Left ventricle myocardium inferior (tissue), 1 donor: ENCODE results near the gene CDR2L. TPM values are rescaled to one million over a fixed set of nuclear protein-coding genes. Genes with fewer than 3 reads are reported as not detected.

Source experiments
- DNase-seq: peaks from one replicate; pipeline ENCODE4 v3.0.0-alpha.2; 2020
- H3K27ac ChIP-seq: fragments of 200-600 bp; replicated peaks from 2 replicates; pipeline ENCODE4 v1.8.0; 2021
- H3K27me3 ChIP-seq: fragments of 200-600 bp; 2 replicates; pipeline ENCODE4 v1.8.0; 2021; ENCODE audit warnings: low read depth
- H3K36me3 ChIP-seq: fragments of 200-600 bp; 2 replicates; pipeline ENCODE4 v1.8.0; 2021
- H3K4me1 ChIP-seq: fragments of 200-600 bp; 2 replicates; pipeline ENCODE4 v1.8.0; 2021
- H3K4me3 ChIP-seq: fragments of 200-600 bp; 2 replicates; pipeline ENCODE4 v1.8.0; 2021; ENCODE audit warnings: mild to moderate bottlenecking, moderate library complexity
- H3K9me3 ChIP-seq: fragments of 200-600 bp; replicated peaks from 2 replicates; pipeline ENCODE4 v1.8.0; 2021
- intact Hi-C: fragments of 100-400 bp; cut with micrococcal nuclease; formaldehyde crosslinking; loops from one replicate; pipeline ENCODE4 v1.11.0; 2022
- total RNA-seq: library from RNA; stranded (reverse); fragmentation: NEBNext Ultra II Directional; extraction: Animal tissue kit (Norgen Biotek cat#: 25700); gene quantifications from one replicate; pipeline ENCODE4 v1.2.1, GENCODE V29; 2021
- TF ChIP-seq, protein P1 (sequence below): fragments of 200-600 bp; IDR thresholded peaks from 2 replicates; pipeline ENCODE4 v1.8.0; 2021; ENCODE audit warnings: antibody characterized with exemption, mild to moderate bottlenecking, borderline replicate concordance
- donor health status: DM: no; HTN: yes; CAD: no; lungs with severe emphysema.

Gene CDR2L
- total RNA-seq, 1 donor from 2014 or later = 17.4 TPM

DNA sequence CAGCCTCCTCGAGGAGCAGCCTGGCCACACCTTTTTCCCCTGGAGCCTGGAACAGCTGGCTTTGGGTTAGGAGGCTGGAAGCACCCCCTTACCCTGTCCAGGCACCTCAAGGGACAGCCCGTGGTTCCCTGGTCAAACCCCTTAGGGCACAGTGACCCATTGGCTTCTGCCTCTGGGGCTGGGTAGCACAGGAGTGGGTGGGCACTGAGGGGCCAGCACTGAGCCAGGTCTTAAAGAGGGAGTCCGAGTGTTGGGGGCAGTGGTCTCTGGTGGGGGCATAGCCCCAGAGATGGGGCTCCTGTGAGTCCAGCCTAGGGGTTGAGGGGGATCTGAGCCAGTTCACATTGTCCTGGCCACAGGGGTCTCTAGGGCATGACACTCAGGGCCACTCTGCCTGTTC lies 36.4 kb upstream of the CDR2L start:
- peaks cover 59% of the 10 kb centered on the region for H3K27me3 ChIP-seq
- TF ChIP-seq, protein P1, sequence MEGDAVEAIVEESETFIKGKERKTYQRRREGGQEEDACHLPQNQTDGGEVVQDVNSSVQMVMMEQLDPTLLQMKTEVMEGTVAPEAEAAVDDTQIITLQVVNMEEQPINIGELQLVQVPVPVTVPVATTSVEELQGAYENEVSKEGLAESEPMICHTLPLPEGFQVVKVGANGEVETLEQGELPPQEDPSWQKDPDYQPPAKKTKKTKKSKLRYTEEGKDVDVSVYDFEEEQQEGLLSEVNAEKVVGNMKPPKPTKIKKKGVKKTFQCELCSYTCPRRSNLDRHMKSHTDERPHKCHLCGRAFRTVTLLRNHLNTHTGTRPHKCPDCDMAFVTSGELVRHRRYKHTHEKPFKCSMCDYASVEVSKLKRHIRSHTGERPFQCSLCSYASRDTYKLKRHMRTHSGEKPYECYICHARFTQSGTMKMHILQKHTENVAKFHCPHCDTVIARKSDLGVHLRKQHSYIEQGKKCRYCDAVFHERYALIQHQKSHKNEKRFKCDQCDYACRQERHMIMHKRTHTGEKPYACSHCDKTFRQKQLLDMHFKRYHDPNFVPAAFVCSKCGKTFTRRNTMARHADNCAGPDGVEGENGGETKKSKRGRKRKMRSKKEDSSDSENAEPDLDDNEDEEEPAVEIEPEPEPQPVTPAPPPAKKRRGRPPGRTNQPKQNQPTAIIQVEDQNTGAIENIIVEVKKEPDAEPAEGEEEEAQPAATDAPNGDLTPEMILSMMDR = no peak
- H3K4me1 ChIP-seq = no peaks in the 10 kb centered on the region
- no peak overlapping the region for H3K4me3 ChIP-seq
- no peak overlapping the region for H3K27ac ChIP-seq
- no peaks in the 10 kb centered on the region for H3K9me3 ChIP-seq
- intact Hi-C loops = no loop called here
- no peak for DNase-seq
- peaks cover 14% of the 10 kb centered on the region for H3K36me3 ChIP-seq

DNA sequence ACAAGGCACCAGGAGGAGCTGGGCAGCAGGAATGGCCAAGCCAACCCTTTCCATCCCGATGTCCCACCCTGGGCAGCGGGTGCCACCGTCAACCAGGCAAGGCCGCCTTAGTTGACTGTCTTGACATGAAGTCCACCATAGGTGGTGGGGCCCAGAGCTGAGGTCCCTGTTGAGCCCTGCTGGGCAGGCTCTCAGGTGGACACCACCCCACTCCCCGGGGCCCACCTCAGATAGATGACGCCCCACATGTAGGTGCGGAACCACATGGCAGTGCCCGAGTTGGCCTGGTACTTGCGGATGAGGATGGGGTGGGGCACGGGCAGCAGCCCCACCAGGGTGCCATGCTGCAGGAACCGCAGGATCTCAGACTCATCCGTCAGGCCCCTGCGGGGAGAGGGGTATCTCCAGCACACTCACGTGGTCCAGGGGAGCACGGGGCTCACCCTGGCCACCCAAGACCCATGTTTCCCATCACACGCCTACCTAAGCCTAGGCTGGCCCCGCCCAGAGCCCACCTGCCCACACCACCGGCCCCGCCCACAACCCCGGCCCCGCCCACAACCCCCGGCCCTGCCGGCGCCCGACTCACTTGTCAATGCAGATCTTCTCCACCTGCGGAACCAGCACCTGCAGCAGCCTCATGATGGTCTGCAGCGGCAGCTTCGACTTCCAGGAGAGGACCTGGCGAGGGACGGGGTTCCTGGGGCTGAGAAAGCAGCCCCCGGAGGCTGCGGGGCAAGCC lies 35.6 kb upstream of the CDR2L start:
- no peaks in the 10 kb centered on the region for H3K9me3 ChIP-seq
- no peak for DNase-seq
- no peak overlapping the region for H3K4me3 ChIP-seq
- TF ChIP-seq, protein P1 = no peak
- no peaks in the 10 kb centered on the region for H3K4me1 ChIP-seq
- H3K36me3 ChIP-seq = peaks cover 18% of the 10 kb centered on the region
- H3K27ac ChIP-seq = no peak overlapping the region
- intact Hi-C loops = no loop called here
- peaks cover 51% of the 10 kb centered on the region for H3K27me3 ChIP-seq

DNA sequence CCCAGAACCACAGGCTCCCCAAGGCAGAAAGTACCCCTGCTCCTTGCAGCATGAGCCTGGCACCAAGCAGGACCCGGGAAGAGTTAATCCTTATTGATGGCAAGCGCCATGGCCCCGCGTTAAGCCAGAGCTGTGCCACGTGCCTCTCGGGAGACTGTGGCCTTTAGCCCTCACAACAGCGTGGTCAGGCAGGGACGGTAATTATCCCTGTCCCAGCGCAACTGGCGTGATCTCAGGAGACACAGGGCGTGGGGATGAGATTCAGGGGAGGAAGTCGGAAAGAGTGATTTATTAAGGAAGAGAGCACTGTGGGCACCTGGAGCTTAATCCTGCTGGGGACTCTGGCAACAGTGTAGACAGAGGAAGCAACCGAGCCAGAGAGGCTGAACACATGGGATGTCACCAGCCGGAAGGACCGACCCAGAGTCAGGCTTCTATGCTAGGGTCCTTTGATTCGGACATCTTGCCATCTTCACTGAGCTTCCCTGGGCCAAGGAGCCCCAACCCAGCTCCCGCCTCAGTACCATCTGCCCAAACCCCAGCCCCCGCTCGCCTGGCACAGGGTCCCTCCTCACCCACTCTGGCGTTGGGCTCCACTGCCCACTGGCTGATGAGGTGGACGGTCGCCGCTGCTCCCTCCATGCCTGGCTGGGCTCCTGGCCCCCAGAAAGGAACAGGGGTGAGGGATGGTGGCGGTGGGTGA lies 34.9 kb upstream of the CDR2L start:
- DNase-seq = no peak
- peaks cover 19% of the 10 kb centered on the region for H3K36me3 ChIP-seq
- TF ChIP-seq, protein P1 = no peak
- intact Hi-C loops = no loop called here
- H3K9me3 ChIP-seq = no peaks in the 10 kb centered on the region
- no peak overlapping the region for H3K4me3 ChIP-seq
- no peaks in the 10 kb centered on the region for H3K4me1 ChIP-seq
- peaks cover 46% of the 10 kb centered on the region for H3K27me3 ChIP-seq
- no peak overlapping the region for H3K27ac ChIP-seq

DNA sequence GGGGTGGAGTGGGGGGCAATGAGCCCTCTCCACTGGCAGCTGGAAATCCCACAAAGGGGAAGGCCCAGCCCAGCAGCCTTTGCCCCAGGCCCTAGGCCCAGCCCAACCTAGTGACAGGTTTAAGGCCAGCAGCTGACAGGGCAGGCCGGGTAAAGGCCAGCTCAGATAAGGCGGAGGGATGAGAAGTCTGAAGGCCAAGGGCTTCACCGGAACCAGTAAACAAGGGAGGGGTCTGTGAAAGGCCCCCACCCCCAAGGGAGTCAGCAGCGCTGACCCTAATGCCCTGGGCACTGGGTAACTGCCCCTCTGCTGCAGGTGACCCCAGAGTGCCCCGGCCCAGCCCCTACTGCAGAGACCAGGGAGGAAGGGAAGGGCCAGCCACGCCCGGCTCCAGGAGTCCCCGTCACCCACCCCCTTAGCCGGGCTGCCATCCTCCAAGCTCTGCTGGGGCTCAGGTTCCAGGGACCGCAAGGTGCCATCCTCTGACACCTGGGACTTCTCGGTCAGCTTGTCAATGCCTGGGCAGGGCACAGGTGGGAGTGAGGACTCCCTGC lies 34.2 kb upstream of the CDR2L start:
- TF ChIP-seq, protein P1 = no peak
- intact Hi-C loops = no loop called here

DNA sequence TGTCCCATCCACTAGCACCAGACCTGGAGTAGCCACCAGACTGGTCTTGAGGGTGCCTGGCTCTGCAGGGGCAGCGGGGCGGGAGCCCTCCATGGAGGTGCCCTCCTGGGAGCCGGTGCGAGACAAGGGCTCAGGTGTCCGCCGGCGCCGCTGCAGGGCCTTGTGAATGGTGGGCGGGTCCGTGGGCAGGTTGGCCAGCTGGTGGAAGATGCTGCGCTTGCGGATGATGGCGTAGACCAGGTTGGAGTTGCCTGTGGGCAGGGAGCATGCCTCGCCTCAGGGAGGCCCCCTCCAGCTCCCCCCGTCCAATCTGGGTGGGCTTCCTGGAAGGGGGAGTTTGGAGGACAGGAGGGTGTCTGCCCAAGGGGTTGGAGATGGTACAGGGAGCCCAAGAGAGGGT lies 33.3 kb upstream of the CDR2L start:
- no peaks in the 10 kb centered on the region for H3K9me3 ChIP-seq
- intact Hi-C loops = no loop called here
- no peak for DNase-seq
- TF ChIP-seq, protein P1 = no peak
- H3K4me1 ChIP-seq = no peaks in the 10 kb centered on the region
- H3K36me3 ChIP-seq = peaks cover 19% of the 10 kb centered on the region
- no peak overlapping the region for H3K4me3 ChIP-seq
- peaks cover 31% of the 10 kb centered on the region for H3K27me3 ChIP-seq
- no peak overlapping the region for H3K27ac ChIP-seq

More for the DNA sequence above, 34.2 kb upstream of the CDR2L start:
- Histone ChIP-seq H3K36me3 (peaks cover 19% of the 10 kb centered on the region), H3K4me1 (no peaks in the 10 kb centered on the region), H3K9me3 (no peaks in the 10 kb centered on the region), H3K27ac (no peak overlapping the region), H3K27me3 (peaks cover 40% of the 10 kb centered on the region), H3K4me3 (no peak overlapping the region)
- DNase-seq = no peak
